ENCODE results near the gene CPNE5. TPM values are rescaled to one million over a fixed set of nuclear protein-coding genes. Genes with fewer than 3 reads are reported as not detected.

The CPNE5 gene
- polyA plus RNA-seq, 1 of the 3 experiments (the other 2 are of a cell fraction), result 0.30 TPM

- TF ChIP-seq REST (IDR thresholded peaks at IDR 0.05; ENCODE audit: low read depth, low read length) (no peak), IRF3 (IDR thresholded peaks at IDR 0.05; ENCODE audit: low read depth, low read length) (no peak), GABPA (IDR thresholded peaks at IDR 0.05; ENCODE audit: low read depth) (no peak), EZH2phosphoT487 (IDR thresholded peaks at IDR 0.05; ENCODE audit: borderline replicate concordance, low read depth) (no peak), GATA2 (CRISPR knock-in tag; IDR thresholded peaks at IDR 0.05) (no peak), RAD21 (IDR thresholded peaks at IDR 0.05; ENCODE audit: low read length) (no peak), MXI1 (IDR thresholded peaks at IDR 0.05; ENCODE audit: low read depth, low read length) (no peak), RXRA (IDR thresholded peaks at IDR 0.05; ENCODE audit: borderline replicate concordance, low read depth) (no peak)
Measured at GRCh38 chr6:36808634-36809033, 30.6 kb downstream of the CPNE5 start (continued).

GRCh38 chr6:36807750-36808149, 31.5 kb downstream of the CPNE5 start:
- H4K20me1 ChIP-seq (ENCODE audit: insufficient read depth), result no peaks in the 10 kb centered on the region
- H3K36me3 ChIP-seq (replicated peaks in 1 of 2; ENCODE audit: control insufficient read depth in 1 of 2, insufficient read depth in 2 of 2, low read length in 1 of 2), result no peaks in the 10 kb centered on the region
- H3K4me3 ChIP-seq (ENCODE audit: low read depth in 2 of 2, low read length in 1 of 2), result no peak overlapping the region
- no peaks in the 10 kb centered on the region; the same call in 1 of the 2 replicates for H3K27me3 ChIP-seq (ENCODE audit: insufficient read depth)
- CTCF ChIA-PET, result interaction anchor here (1.0 kb wide), 1 partner anchor 43 kb away, joined by 3 read pairs; no protein-coding TSS in a partner anchor
- no peak overlapping the region for H3K9ac ChIP-seq
- no peaks in the 10 kb centered on the region for H3K4me1 ChIP-seq (ENCODE audit: control insufficient read depth in 1 of 2, insufficient read depth in 2 of 2, low read depth in 1 of 2, low read length in 1 of 2)
- H3K9me3 ChIP-seq, result no peaks in the 10 kb centered on the region
- no peak overlapping the region for H3K27ac ChIP-seq (ENCODE audit: low read depth in 2 of 2, low read length in 1 of 2)
- H3K9me2 ChIP-seq, result no peaks in the 10 kb centered on the region
- POLR2A ChIA-PET, result no interaction called here
- no peaks in the 10 kb centered on the region for H3F3A ChIP-seq (replicated peaks; ENCODE audit: insufficient read depth)
- H2AFZ ChIP-seq (ENCODE audit: low read depth), result no peak overlapping the region
- no peak for DNase-seq
- 94% methylated on average over 7 of the region's 7 CpGs for WGBS (ENCODE audit: low lambda C conversion rate)
- no peaks in the 10 kb centered on the region for H3K79me2 ChIP-seq (ENCODE audit: insufficient read depth)
- no peak overlapping the region for H3K4me2 ChIP-seq
- TF ChIP-seq FOSL2 (IDR thresholded peaks at IDR 0.05; ENCODE audit: borderline replicate concordance, low read depth) (no peak), EZH2phosphoT487 (IDR thresholded peaks at IDR 0.05; ENCODE audit: borderline replicate concordance, low read depth) (no peak), FOXJ3 (CRISPR knock-in tag; IDR thresholded peaks at IDR 0.05) (no peak), NRF1 (IDR thresholded peaks at IDR 0.05; ENCODE audit: low read depth, low read length) (no peak), USF1 (IDR thresholded peaks at IDR 0.05; ENCODE audit: borderline replicate concordance, low read depth) (no peak), CHD2 (IDR thresholded peaks at IDR 0.05; ENCODE audit: low read length, partially characterized antibody) (no peak), IRF3 (IDR thresholded peaks at IDR 0.05; ENCODE audit: low read depth, low read length) (no peak), ZBTB33 (IDR thresholded peaks at IDR 0.05; ENCODE audit: borderline replicate concordance, low read depth) (no peak), RFX5 (IDR thresholded peaks at IDR 0.05; ENCODE audit: low read length) (no peak), RAD21 (IDR thresholded peaks at IDR 0.05; ENCODE audit: low read length) (no peak), SIN3A (IDR thresholded peaks at IDR 0.05; ENCODE audit: borderline replicate concordance, low read depth, low read length) (no peak), TAF1 (IDR thresholded peaks at IDR 0.05; ENCODE audit: borderline replicate concordance, low read depth, low read length) (no peak), JUND (IDR thresholded peaks at IDR 0.05) (no peak), REST (IDR thresholded peaks at IDR 0.05; ENCODE audit: low read depth, low read length) (no peak)
